WTC11 (cell line): ENCODE results near the gene SAMD9. TPM values are rescaled to one million over a fixed set of nuclear protein-coding genes. Genes with fewer than 3 reads are reported as not detected.

Source experiments
- ATAC-seq: fragments of 200-7000 bp; cut with Tn5 transposase; 2 replicates; pipeline ENCODE4 v1.10.0; 2021; ENCODE audit warnings: mild to moderate bottlenecking, moderate library complexity
- CTCF ChIA-PET: fragments of 300-600 bp; sonication (Branson Sonifier 250); formaldehyde crosslinking; loops from one replicate; lab custom pipeline; 2021; ENCODE audit warnings: antibody characterized with exemption; lab: Charles Lee
- POLR2A ChIA-PET: fragments of 350-600 bp; sonication (Branson Sonifier 250); formaldehyde crosslinking; loops from one replicate; lab custom pipeline; 2021; ENCODE audit warnings: antibody characterized with exemption; lab: Charles Lee
- DNase-seq: peaks from one replicate; pipeline ENCODE4 v3.0.0; 2021; ENCODE audit warnings: low spot score
- H3K27ac Mint-ChIP-seq: 2 replicates; pipeline ENCODE4 v1.8.0; 2021; ENCODE audit warnings: mixed read lengths
- H3K27me3 Mint-ChIP-seq: 2 replicates; pipeline ENCODE4 v1.8.0; 2021; ENCODE audit warnings: low read depth, mild to moderate bottlenecking, moderate library complexity, mixed read lengths
- H3K36me3 Mint-ChIP-seq: 2 replicates; pipeline ENCODE4 v1.8.0; 2021; ENCODE audit warnings: mixed read lengths
- H3K4me1 Mint-ChIP-seq: 2 replicates; pipeline ENCODE4 v1.8.0; 2022; ENCODE audit warnings: mixed read lengths
- H3K4me3 Mint-ChIP-seq: 2 replicates; pipeline ENCODE4 v1.8.0; 2021; ENCODE audit warnings: mild to moderate bottlenecking, moderate library complexity, mixed read lengths
- H3K9me3 Mint-ChIP-seq: 2 replicates; pipeline ENCODE4 v1.8.0; 2021; ENCODE audit warnings: mixed read lengths
- ATF3 ChIP-seq: sonication (generic); formaldehyde crosslinking; conservative IDR thresholded peaks from 2 replicates; pipeline ENCODE4 v1.8.1; 2022; ENCODE audit warnings: mild to moderate bottlenecking, missing genetic modification reagents
- CBFB ChIP-seq: sonication (generic); formaldehyde crosslinking; IDR thresholded peaks from 2 replicates; pipeline ENCODE4 v1.8.1; 2022; ENCODE audit warnings: mild to moderate bottlenecking, low read depth, missing genetic modification reagents
- CREB1 ChIP-seq: sonication (generic); formaldehyde crosslinking; IDR thresholded peaks from 2 replicates; pipeline ENCODE4 v1.8.0; 2023; ENCODE audit warnings: mild to moderate bottlenecking, missing genetic modification reagents
- CTCF ChIP-seq: fragments of 200-600 bp; IDR thresholded peaks from 2 replicates; pipeline ENCODE4 v1.8.0; 2022; ENCODE audit warnings: antibody characterized with exemption
- E2F4 ChIP-seq: sonication (generic); formaldehyde crosslinking; IDR thresholded peaks from 2 replicates; pipeline ENCODE4 v1.8.1; 2022; ENCODE audit warnings: low read depth, mild to moderate bottlenecking, moderate library complexity, missing genetic modification reagents, borderline replicate concordance
- FOXK1 ChIP-seq: sonication (generic); formaldehyde crosslinking; IDR thresholded peaks from 2 replicates; pipeline ENCODE4 v1.8.0; 2022; ENCODE audit warnings: mild to moderate bottlenecking, moderate library complexity, missing genetic modification reagents
- FOXP1 ChIP-seq: sonication (generic); formaldehyde crosslinking; IDR thresholded peaks from 2 replicates; pipeline ENCODE4 v1.8.0; 2022; ENCODE audit warnings: missing genetic modification reagents, mild to moderate bottlenecking, moderate library complexity, borderline replicate concordance
- GRHL2 ChIP-seq: fragments of 250-450 bp; sonication (Bioruptor Pico); IDR thresholded peaks from 2 replicates; pipeline ENCODE4 v1.8.0; 2022; ENCODE audit warnings: mild to moderate bottlenecking, moderate library complexity; ENCODE audit not compliant: insufficient replicate concordance, severe bottlenecking
- HMGA2 ChIP-seq: fragments of 250-450 bp; sonication (Bioruptor Pico); IDR thresholded peaks from 2 replicates; pipeline ENCODE4 v1.4.0; 2021; ENCODE audit warnings: mild to moderate bottlenecking, moderate library complexity
- HMGXB4 ChIP-seq: sonication (generic); formaldehyde crosslinking; IDR thresholded peaks from 2 replicates; pipeline ENCODE4 v1.8.1; 2023; ENCODE audit warnings: mild to moderate bottlenecking, moderate library complexity, missing genetic modification reagents
- IRF1 ChIP-seq: sonication (generic); formaldehyde crosslinking; IDR thresholded peaks from 2 replicates; pipeline ENCODE4 v1.8.0; 2023; ENCODE audit warnings: missing genetic modification reagents
- PRRX2 ChIP-seq: fragments of 250-450 bp; sonication (Bioruptor Pico); IDR thresholded peaks from 2 replicates; pipeline ENCODE4 v1.8.0; 2021; ENCODE audit warnings: mild to moderate bottlenecking
- RELA ChIP-seq: sonication (generic); formaldehyde crosslinking; IDR thresholded peaks from 2 replicates; pipeline ENCODE4 v1.8.1; 2022; ENCODE audit warnings: missing genetic modification reagents, mild to moderate bottlenecking, borderline replicate concordance
- TEAD4 ChIP-seq: sonication (generic); formaldehyde crosslinking; IDR thresholded peaks from 2 replicates; pipeline ENCODE4 v1.8.0; 2022; ENCODE audit warnings: mild to moderate bottlenecking, missing genetic modification reagents
- USF2 ChIP-seq: sonication (generic); formaldehyde crosslinking; IDR thresholded peaks from 2 replicates; pipeline ENCODE4 v1.8.1; 2023; ENCODE audit warnings: mild to moderate bottlenecking, missing genetic modification reagents, moderate library complexity
- ZNF121 ChIP-seq: sonication (generic); formaldehyde crosslinking; IDR thresholded peaks from 2 replicates; pipeline ENCODE4 v1.8.0; 2023; ENCODE audit warnings: missing genetic modification reagents
- ZNF219 ChIP-seq: sonication (generic); formaldehyde crosslinking; IDR thresholded peaks from 2 replicates; pipeline ENCODE4 v1.8.0; 2023; ENCODE audit warnings: missing genetic modification reagents, mild to moderate bottlenecking, borderline replicate concordance
- ZNF512 ChIP-seq: sonication (generic); formaldehyde crosslinking; IDR thresholded peaks from 2 replicates; pipeline ENCODE4 v1.8.1; 2022; ENCODE audit warnings: missing genetic modification reagents, borderline replicate concordance
- total RNA-seq: library from RNA; stranded (reverse); gene quantifications from 3 replicates; pipeline ENCODE4 v1.2.3, GENCODE V29; 2021

The SAMD9 gene
- total RNA-seq, 1 experiment from 2014 or later, result 0.11 TPM

- Mint-ChIP-seq H3K27me3 (no peaks in the 10 kb centered on the region; the same call in 1 of the 2 replicates), H3K4me1 (no peaks in the 10 kb centered on the region), H3K36me3 (no peaks in the 10 kb centered on the region), H3K9me3 (no peaks in the 10 kb centered on the region), H3K27ac (no peak overlapping the region), H3K4me3 (no peak overlapping the region)
- POLR2A ChIA-PET, result no interaction called here
- DNase-seq, result no peak
- CTCF ChIA-PET, result no interaction called here
- TF ChIP-seq GRHL2 (CRISPR knock-in tag) (no peak), ZNF219 (no peak), FOXP1 (CRISPR knock-in tag) (no peak), IRF1 (CRISPR knock-in tag) (no peak), PRRX2 (CRISPR knock-in tag) (no peak), ZNF512 (CRISPR knock-in tag) (no peak)
- ATAC-seq, result no peak
Observed at GRCh38 chr7:93156884-93157283, 39.1 kb upstream of the SAMD9 start.

GRCh38 chr7:93150200-93150835 is 32.5 kb upstream of the SAMD9 start:
- DNase-seq (no peak), ATAC-seq (no peak)
- ChIA-PET CTCF (no interaction called here), POLR2A (no interaction called here)
- Mint-ChIP-seq H3K9me3 (no peaks in the 10 kb centered on the region), H3K27ac (no peak overlapping the region), H3K27me3 (no peaks in the 10 kb centered on the region; the same call in 1 of the 2 replicates), H3K36me3 (no peaks in the 10 kb centered on the region), H3K4me3 (no peak overlapping the region), H3K4me1 (peaks cover 7% of the 10 kb centered on the region; the same call in 1 of the 2 replicates)
- TF ChIP-seq RELA (CRISPR knock-in tag), result no peak
- no peak for TF ChIP-seq TEAD4 (CRISPR knock-in tag)
- no peak for TF ChIP-seq CTCF
- TF ChIP-seq USF2 (CRISPR knock-in tag), result no peak
- no peak for TF ChIP-seq E2F4 (CRISPR knock-in tag)
- TF ChIP-seq HMGXB4 (CRISPR knock-in tag), result no peak
- no peak for TF ChIP-seq CREB1 (CRISPR knock-in tag)
- TF ChIP-seq FOXK1 (CRISPR knock-in tag), result no peak
- TF ChIP-seq CBFB (CRISPR knock-in tag), result no peak
- TF ChIP-seq HMGA2 (CRISPR knock-in tag), result no peak
- TF ChIP-seq ATF3 (CRISPR knock-in tag), result no peak
- TF ChIP-seq ZNF121 (CRISPR knock-in tag), result no peak
